GM23248 (cell line): ENCODE results near the gene UPK3BL1.
"Not testable (repeated sequence)": the region's sequence is repeated elsewhere in the genome, so short reads cannot be mapped to it uniquely, and the experiment has no call there.

Source experiments
- EZH2 ChIP-seq: fragments of 200-600 bp; sonication (generic); IDR thresholded peaks from 2 replicates; pipeline ENCODE4 v1.6.1; 2018; ENCODE audit warnings: antibody characterized with exemption, mild to moderate bottlenecking; ENCODE audit not compliant: insufficient read depth, poor library complexity, severe bottlenecking
- EZH2phosphoT487 ChIP-seq: fragments of 200-600 bp; sonication (generic); IDR thresholded peaks from 2 replicates; pipeline ENCODE4 v1.6.1; 2018; ENCODE audit warnings: antibody characterized with exemption, moderate library complexity, mild to moderate bottlenecking, low read depth; ENCODE audit not compliant: insufficient read depth

- not testable (repeated sequence) for TF ChIP-seq EZH2, EZH2phosphoT487
Measured at GRCh38 chr7:102616507-102617125, 26.0 kb downstream of the UPK3BL1 start, which contains the start of gene RASA4.
